AG04450 (cell line): ENCODE results near the gene BBLN. TPM values are rescaled to one million over a fixed set of nuclear protein-coding genes. Genes with fewer than 3 reads are reported as not detected.

Experiments
- CTCF ChIA-PET: fragments of 300-600, 350-600 bp; formaldehyde crosslinking; extraction: SDS; loops from one replicate; lab custom pipeline; 2022; ENCODE audit warnings: antibody characterized with exemption, inconsistent platforms; lab: Charles Lee
- POLR2A ChIA-PET: fragments of 350-600 bp; formaldehyde crosslinking; extraction: SDS; loops from one replicate; lab custom pipeline; 2021; ENCODE audit warnings: antibody characterized with exemption, inconsistent platforms; lab: Yijun Ruan, JAX
- DNase-seq: peaks from one replicate; pipeline ENCODE4 v3.0.0-alpha.2; 2011; ENCODE audit warnings: low read depth, low spot score
- H3K27ac ChIP-seq: one replicate; pipeline ENCODE4 v1.5.1; 2012; ENCODE audit warnings: low read depth, low read length, control low read depth
- H3K27me3 ChIP-seq: one replicate; pipeline ENCODE4 v1.6.0; 2012; ENCODE audit warnings: low read length; ENCODE audit not compliant: control insufficient read depth, insufficient read depth
- H3K4me3 ChIP-seq: 2 replicates; pipeline ENCODE4 v1.5.1; 2011; ENCODE audit warnings: mild to moderate bottlenecking, low read depth, low read length, control low read depth
- H3K9me3 ChIP-seq: 2 replicates; pipeline ENCODE4 v1.5.1; 2012; ENCODE audit warnings: low read length; ENCODE audit not compliant: control insufficient read depth, insufficient read depth
- polyA plus RNA-seq: library from polyadenylated mRNA; depleted of rRNA; stranded (reverse); fragments of >200 nt; gene quantifications from 2 replicates; pipeline ENCODE4 v1.2.3, GENCODE V29; 2011
- TF ChIP-seq, protein P1 (sequence below): IDR thresholded peaks from 2 replicates; pipeline ENCODE4 v1.5.1; 2011; ENCODE audit warnings: low read depth, low read length, control low read depth, inconsistent platforms

BBLN gene
- polyA plus RNA-seq, 1 experiment = 48.1 TPM

DNA sequence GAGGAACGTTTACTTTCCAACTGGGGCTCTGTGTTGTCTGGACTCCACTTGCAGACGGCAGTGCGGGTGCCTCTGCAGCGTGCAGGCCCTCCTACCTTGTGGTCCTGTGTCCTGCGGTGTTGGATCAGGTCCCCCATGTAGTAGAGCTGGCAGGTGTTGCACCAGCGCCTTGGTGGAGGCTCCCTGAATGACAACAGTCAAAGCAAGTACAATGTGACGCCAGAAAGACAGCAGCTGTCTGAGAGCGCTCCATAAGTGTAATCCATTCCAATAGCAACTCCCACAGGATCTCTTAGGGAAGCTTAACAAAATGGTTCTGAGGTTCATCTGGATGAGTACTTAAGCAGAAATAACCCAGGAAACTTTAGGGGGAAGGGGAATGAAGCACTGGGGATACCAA lies 9.9 kb downstream of the BBLN start:
- TF ChIP-seq, protein P1, sequence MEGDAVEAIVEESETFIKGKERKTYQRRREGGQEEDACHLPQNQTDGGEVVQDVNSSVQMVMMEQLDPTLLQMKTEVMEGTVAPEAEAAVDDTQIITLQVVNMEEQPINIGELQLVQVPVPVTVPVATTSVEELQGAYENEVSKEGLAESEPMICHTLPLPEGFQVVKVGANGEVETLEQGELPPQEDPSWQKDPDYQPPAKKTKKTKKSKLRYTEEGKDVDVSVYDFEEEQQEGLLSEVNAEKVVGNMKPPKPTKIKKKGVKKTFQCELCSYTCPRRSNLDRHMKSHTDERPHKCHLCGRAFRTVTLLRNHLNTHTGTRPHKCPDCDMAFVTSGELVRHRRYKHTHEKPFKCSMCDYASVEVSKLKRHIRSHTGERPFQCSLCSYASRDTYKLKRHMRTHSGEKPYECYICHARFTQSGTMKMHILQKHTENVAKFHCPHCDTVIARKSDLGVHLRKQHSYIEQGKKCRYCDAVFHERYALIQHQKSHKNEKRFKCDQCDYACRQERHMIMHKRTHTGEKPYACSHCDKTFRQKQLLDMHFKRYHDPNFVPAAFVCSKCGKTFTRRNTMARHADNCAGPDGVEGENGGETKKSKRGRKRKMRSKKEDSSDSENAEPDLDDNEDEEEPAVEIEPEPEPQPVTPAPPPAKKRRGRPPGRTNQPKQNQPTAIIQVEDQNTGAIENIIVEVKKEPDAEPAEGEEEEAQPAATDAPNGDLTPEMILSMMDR = no peak
- CTCF ChIA-PET = interaction anchor here (0.9 to 1.0 kb wide), 2 partner anchors 13 to 52 kb away, joined by 3 read pairs; no protein-coding TSS in a partner anchor

DNA sequence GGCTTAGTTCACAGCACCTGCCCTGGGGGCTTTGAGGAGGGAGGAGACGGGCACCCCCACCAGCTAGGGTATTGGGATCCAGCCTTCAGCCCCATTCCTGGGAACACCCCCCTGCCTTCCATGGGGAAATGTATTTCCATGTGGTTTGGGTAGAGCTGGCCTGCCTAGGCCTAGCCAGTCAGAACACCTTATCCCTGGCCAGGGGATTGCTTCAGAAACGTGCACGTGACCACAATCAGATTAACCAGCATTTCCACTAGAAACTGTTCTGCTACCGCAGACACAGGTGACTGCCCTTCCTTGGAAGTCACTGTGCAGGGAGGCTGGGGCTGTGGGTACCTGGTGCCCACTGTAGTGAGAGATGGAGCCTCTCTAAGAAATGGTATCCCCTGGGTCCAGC lies 14.0 kb downstream of the BBLN start:
- Histone ChIP-seq H3K4me3 (no peak overlapping the region), H3K9me3 (peaks cover 5% of the 10 kb centered on the region), H3K27me3 (no peaks in the 10 kb centered on the region), H3K27ac (no peak overlapping the region)
- DNase-seq = no peak
- TF ChIP-seq, protein P1 = no peak
- ChIA-PET CTCF (interaction anchor here (0.6 kb wide), 1 partner anchor 14 kb away, joined by 5 read pairs; no protein-coding TSS in a partner anchor), POLR2A (no interaction called here)

More for the DNA sequence above, 9.9 kb downstream of the BBLN start:
- Histone ChIP-seq H3K27ac (no peak overlapping the region), H3K27me3 (no peaks in the 10 kb centered on the region), H3K4me3 (no peak overlapping the region), H3K9me3 (no peaks in the 10 kb centered on the region)
- no peak for DNase-seq
- POLR2A ChIA-PET = interaction anchor here (1.2 kb wide), 1 partner anchor 21 kb away, joined by 3 read pairs; no protein-coding TSS in a partner anchor

DNA sequence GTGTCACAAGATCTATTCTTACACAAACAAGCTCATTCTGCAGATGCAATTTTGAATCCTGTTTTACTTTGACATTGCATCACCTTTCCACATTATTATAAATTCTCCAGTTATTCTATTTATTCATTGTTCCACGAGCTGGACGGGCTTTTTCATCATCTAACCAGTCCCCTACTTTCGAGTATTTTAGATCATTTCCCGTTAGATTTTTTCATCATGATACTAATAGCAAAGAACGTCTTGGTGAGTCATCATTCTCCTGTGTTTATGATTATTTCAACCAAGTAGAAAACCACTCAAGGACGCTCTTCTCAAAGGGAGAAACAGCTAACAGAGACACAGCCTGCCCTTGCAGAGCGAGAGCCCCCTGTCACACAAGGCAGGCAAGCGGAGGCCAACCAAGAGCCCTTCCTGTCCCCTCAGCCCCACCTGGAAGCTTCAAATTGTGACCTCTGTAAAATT lies 15.1 kb downstream of the BBLN start:
- H3K9me3 ChIP-seq = peaks cover 10% of the 10 kb centered on the region
- TF ChIP-seq, protein P1 = no peak
- peak overlapping the region; percentile 93 for H3K27ac ChIP-seq
- peak; percentile 56 for DNase-seq
- ChIA-PET POLR2A (interaction anchor here (0.6 to 1.2 kb wide), 5 partner anchors 14 to 196 kb away, joined by 3 to 7 read pairs (median 3); partner anchors contain the start of genes BBLN, CIZ1 and URM1), CTCF (interaction anchor here (0.6 to 1.5 kb wide), 5 partner anchors 9 to 120 kb away, joined by 3 to 8 read pairs (median 4); partner anchors contain the start of gene CIZ1)
- H3K27me3 ChIP-seq = no peaks in the 10 kb centered on the region
- H3K4me3 ChIP-seq = 0 out of 2 replicates have a peak overlapping the region, but pooled peaks have one; percentile 17

DNA sequence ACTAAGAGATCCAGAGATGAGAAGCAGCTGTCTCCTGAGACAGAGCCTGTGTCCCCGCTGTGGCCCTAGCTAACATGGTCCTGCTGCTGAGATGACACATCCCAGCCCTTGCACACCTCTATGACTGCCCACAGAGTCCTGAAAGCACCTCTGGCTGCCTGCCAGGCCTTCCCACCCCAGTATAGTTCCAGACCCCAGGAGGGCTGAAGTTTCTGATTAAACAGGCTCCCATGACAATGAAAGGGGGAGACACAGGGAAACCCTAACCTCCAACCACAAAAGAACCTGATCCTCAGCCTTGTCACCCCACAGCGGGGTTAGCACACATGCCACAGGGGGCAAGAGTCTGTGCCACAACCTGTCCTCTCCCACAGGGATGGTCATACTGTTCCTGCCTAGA lies 15.7 kb downstream of the BBLN start:
- Histone ChIP-seq H3K27ac (peak overlapping the region; percentile 93), H3K27me3 (no peaks in the 10 kb centered on the region), H3K4me3 (no peak overlapping the region), H3K9me3 (peaks cover 10% of the 10 kb centered on the region)
- ChIA-PET POLR2A (interaction anchor here (0.9 to 1.2 kb wide), 4 partner anchors 15 to 195 kb away, joined by 3 to 7 read pairs (median 4); partner anchors contain the start of genes BBLN, CIZ1 and URM1), CTCF (interaction anchor here (0.6 to 1.5 kb wide), 3 partner anchors 16 to 120 kb away, joined by 3 to 8 read pairs (median 4); partner anchors contain the start of gene CIZ1)
- DNase-seq = no peak
- TF ChIP-seq, protein P1 = no peak

DNA sequence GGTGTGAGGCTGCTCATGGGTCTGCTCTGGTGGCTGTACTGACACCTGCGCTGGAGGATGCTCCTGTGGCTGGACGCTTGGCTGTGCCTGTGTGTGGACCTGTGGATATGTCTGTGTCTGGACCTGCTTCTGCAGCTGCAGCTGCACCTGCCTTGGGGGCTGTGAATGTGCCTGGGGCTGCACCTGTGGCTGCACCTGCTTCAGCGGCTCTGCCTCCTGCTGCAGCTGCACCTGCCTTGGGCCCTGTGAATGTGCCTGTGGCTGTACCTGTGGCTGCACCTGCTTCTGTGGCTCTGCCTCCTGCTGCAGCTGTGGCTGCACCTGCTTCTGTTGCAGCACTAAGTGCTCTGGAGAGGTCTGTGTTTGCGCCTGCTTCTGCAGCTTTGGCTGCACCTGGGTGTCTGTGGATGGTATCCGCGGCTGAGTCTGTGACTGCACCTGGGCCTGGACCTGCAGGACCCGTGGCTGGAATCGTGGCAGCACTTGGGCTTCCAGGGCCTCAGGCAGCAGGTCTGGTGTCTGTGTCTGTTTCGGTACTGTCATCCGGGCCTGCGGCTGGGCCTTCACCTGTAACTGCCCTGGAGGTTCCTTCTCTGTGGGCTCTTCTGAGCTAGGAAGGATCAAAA lies 18.9 kb downstream of the BBLN start:
- DNase-seq = no peak
- CTCF ChIA-PET = no interaction called here

More for the DNA sequence above, 18.9 kb downstream of the BBLN start:
- TF ChIP-seq, protein P1 = no peak
- Histone ChIP-seq H3K27ac (no peak overlapping the region), H3K9me3 (peaks cover 10% of the 10 kb centered on the region), H3K27me3 (no peaks in the 10 kb centered on the region), H3K4me3 (no peak overlapping the region)
- POLR2A ChIA-PET = no interaction called here
